ENCODE data around the gene IFIT3.
"Not testable (repeated sequence)": the region's sequence is repeated elsewhere in the genome, so short reads cannot be mapped to it uniquely, and the experiment has no call there.

The IFIT3 gene

DNA sequence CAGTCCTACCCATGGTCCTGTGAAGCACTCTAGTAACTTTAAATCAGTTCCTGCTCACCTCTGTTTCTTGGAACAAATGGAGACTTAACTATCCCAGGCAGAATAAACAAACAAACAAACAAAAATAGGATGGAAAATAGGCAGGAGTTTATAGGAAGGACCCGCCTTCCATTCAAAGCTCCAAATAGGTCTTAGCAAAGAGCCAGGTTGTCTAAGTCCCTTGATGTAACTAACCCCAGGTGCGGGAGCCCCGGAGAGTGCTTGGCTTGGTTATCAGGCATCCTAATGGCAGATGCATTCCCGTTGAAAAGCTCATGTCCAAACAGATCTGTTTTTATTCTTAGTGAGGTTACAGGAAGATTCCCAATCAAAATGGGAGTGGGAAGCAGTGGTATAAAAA lies 23.8 kb upstream of the IFIT3 start:
- DNase-seq (ENCODE audit: low spot score), result no peak

DNA sequence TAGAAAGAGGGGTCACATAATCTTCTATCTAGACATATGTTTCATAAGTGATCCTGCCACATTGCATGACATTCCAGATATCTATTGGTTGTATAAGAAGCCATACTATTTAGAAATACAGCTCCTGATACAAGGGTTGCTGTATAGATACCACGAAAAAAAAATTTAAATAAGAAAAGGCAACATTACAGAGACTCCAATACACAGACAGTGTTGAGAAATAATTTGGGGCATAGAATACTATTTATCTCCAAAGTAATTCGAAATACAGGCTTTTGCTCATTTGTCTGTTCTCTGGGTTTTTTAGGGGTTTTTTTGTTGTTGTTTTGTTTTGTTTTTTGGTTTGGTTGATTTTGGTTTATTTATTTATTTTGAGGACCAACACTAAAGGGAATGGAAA lies 23.4 kb upstream of the IFIT3 start:
- DNase-seq (ENCODE audit: low spot score), result no peak

DNA sequence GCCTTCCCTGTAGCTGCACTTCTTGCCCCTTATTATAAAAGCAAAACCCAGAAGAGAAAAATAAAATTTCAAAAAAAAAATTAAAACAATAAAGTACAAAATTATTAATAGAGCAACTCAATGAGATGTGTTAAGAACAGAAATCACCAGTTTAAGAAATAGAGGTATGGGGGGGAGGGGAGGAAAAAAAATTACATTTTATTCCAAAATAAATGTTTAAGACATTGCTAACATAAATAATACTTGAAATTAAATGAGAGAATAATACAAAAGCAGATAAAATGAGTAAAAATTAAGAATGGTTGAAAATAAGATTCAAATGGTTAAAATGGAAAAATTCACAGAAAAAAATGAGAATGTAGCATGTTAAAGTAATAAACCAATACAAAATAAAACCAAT lies 22.9 kb upstream of the IFIT3 start:
- DNase-seq (ENCODE audit: low spot score), result no peak

DNA sequence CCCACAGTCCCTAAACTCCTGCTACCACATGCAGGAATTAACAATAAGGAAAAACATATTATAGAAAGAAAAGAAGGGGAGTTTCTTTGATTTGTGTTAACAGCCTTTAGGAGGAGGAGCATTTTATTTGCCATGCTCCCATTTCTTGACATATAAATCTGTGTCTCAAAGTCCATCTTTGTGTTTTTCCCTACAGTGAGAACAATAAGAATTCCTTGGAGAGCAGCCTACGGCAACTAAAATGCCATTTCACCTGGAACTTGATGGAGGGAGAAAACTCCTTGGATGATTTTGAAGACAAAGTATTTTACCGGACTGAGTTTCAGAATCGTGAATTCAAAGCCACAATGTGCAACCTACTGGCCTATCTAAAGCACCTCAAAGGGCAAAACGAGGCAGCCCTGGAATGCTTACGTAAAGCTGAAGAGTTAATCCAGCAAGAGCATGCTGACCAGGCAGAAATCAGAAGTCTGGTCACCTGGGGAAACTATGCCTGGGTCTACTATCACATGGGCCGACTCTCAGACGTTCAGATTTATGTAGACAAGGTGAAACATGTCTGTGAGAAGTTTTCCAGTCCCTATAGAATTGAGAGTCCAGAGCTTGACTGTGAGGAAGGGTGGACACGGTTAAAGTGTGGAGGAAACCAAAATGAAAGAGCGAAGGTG lies 21.9 kb upstream of the IFIT3 start:
- no peak for DNase-seq (ENCODE audit: low spot score)

DNA sequence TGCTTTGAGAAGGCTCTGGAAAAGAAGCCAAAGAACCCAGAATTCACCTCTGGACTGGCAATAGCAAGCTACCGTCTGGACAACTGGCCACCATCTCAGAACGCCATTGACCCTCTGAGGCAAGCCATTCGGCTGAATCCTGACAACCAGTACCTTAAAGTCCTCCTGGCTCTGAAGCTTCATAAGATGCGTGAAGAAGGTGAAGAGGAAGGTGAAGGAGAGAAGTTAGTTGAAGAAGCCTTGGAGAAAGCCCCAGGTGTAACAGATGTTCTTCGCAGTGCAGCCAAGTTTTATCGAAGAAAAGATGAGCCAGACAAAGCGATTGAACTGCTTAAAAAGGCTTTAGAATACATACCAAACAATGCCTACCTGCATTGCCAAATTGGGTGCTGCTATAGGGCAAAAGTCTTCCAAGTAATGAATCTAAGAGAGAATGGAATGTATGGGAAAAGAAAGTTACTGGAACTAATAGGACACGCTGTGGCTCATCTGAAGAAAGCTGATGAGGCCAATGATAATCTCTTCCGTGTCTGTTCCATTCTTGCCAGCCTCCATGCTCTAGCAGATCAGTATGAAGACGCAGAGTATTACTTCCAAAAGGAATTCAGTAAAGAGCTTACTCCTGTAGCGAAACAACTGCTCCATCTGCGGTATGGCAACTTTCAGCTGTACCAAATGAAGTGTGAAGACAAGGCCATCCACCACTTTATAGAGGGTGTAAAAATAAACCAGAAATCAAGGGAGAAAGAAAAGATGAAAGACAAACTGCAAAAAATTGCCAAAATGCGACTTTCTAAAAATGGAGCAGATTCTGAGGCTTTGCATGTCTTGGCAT lies 21.1 kb upstream of the IFIT3 start:
- DNase-seq (ENCODE audit: low spot score), result no peak

DNA sequence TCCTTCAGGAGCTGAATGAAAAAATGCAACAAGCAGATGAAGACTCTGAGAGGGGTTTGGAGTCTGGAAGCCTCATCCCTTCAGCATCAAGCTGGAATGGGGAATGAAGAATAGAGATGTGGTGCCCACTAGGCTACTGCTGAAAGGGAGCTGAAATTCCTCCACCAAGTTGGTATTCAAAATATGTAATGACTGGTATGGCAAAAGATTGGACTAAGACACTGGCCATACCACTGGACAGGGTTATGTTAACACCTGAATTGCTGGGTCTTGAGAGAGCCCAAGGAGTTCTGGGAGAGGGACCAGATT lies 20.6 kb upstream of the IFIT3 start:
- DNase-seq (ENCODE audit: low spot score), result no peak

DNA sequence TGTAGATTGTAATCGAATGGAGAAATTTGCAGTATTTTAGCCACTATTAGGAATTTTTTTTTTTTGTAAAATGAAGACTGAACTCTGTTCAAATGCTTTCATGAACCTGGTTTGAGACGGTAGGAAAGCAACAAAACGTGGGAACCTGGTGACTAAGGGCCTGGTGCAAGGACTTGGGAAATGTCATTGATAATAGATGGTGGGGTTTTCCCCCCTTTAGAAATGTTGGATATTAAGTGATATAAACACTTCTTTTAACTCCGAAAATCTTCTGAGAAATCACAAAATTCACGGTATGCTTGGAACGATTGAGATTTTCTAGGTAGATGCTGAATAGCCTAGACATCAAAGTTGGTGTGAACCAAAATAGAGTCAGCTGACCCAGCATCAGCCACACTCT lies 19.5 kb upstream of the IFIT3 start:
- no peak for DNase-seq (ENCODE audit: low spot score)

DNA sequence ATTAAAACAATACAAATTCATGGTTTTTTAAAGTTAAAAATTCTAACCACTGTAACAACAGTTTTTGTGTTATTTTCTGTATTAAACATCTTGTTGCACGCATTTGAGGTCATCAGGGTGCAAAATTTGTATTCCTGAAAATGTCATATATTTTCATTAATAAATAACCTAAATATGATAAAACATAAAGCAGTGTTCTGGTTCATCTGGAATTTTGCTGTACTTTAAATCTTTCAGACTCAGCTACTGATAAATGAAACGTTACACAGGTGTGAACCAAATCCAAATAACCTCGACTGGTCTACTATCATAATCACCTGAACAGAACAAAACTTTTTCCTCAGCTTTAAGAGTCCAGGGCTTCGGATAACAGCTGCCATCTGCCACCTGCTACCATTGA lies 19.1 kb upstream of the IFIT3 start:
- DNase-seq (ENCODE audit: low spot score), result no peak

DNA sequence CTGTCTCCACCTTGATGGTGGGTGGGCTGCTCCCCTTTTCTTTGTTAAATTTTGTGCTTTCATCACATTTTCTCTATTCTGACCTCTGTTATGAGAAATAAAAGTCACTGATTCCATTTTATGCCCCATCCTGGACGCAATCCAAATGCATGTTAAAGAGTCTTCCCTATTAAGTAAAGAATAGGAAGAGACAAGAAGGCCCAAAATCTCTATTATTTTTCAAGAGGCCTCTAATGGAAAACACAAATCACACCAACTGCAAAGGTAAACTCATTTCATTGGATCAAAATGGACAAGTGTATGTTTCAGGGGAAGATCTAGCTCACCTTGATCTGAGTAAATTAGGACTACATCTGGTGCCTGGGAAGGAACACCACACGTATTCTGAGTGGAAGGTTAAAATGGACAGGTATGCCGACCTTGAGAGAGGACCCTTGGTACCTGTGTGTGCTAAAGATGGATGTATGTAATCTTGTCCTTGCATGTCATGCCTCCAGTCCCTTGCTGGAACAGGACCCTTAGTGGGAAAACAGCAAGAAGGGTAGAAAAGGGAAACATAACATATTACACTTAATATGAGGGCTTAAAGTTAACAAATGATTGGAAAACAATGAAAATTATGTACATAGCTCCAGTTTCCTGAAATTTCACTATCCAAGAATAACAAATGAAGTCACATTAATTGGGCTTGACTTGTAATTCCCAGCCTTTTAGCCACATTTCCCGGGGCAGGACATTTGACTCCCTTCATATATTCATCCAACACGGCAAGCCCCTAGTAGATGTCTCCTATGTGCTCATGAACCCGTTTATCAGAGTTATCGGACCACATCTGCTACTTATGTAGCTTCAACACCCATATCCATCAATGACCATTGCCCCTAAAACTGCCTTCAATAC lies 18.4 kb upstream of the IFIT3 start:
- DNase-seq (ENCODE audit: low spot score), result no peak

DNA sequence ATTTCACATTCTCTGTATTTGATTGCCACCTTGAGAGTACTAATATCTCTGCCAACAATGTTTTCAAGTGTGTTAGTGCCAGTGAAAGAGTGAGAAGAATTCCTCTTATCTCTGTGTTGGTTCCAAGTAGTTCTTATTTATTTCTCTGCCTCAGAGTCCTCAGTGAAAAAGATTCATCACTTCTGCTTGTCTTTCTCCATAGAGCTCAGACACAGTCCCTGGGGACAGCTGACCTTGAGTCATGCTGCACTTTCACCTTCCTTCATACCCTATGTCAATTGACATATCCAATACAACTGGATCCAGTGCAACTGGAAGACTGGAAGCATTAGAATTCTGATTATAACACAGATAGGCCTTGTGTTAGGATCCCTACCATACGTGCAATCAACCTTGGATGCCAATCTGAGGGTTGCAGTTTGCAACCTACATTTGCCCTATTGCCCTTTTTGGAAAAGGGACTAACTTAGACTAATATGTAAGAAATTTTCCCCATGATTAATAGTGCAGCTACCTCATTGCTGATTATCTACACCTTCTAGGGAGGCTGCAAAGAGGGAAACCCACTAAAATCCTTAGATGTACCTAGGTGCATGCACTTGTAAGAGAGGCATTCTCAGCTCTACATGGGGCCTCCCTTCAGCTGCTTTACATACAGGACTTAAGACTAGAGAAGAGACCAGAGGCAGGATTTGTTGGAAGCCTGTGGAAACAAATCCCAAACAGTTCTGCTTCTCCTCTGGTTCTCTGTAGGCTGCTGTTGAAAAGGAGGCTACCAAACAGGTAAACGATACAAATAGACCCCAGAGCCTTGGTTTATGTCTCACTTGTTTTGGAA lies 17.5 kb upstream of the IFIT3 start:
- no peak for DNase-seq (ENCODE audit: low spot score)

DNA sequence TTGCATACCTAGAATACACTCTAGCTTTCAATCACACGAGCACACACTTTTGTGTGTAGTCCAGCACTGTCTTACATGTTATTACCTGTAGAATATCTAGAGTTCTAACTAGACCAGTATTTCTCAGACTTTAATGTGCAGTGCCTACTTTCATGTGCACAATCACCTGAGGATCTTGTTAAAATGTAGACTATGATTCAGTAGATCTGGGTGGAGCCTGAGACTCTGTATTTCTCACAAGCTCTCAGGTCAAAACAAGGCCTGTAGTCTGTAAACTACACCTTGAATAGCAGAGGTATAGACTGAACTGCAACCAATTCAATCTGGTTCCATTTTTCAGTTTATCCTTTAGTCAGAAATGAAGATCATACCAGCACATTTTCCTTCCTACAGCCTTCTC lies 14.8 kb upstream of the IFIT3 start:
- no peak for DNase-seq (ENCODE audit: low spot score)

DNA sequence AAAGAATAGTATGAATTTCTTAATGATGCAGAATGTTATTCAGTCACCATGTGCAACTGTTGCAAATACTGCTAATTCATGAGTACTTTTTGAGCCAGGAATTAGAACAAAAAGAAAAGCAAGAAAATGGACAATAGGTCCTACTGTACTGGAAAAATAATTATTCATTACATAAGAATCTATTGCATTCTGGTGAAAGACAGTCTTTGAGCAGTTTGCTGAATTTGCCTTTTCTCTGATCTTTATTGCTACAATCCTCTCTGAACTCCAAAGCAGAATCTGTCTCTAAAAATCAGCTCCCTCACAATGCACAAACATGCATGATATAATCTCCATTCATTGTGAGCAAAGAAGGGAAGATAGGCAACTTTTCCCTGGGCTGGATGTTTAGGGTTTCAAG lies 13.1 kb upstream of the IFIT3 start:
- peak; percentile 96 for DNase-seq (ENCODE audit: low spot score)

DNA sequence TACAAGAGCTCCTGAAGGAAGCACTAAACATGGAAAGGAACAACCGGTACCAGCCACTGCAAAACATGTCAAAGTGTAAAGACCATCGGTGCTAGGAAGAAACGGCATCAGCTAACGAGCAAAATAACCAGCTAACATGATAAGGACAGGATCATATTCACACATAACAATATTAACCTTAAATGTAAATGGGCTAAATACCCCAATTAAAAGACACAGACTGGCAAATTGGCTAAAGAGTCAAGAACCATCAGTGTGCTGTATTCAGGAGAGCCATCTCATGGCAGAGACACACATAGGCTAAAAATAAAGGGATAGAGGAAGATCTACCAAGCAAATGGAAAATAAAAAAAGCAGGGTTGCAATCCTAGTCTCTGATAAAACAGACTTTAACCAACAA lies 9.8 kb upstream of the IFIT3 start:
- not testable (repeated sequence) for DNase-seq (ENCODE audit: low spot score)

DNA sequence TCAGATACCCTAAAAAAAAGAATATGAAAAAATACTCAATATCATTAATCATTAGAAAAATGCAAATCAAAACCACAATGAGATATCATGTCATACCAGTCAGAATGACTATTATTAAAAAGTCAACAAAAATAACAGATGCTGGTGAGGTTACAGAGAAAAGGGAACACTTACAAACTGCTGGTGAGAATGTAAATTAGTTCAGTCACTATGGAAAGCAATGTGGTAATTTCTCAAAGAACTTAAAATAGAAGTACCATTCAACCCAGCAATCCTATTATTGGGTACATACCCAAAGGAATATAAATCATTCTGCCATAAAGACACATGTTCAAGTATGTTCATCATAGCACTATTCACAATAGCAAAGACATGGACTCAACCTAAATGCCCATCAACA lies 2.7 kb upstream of the IFIT3 start:
- not testable (repeated sequence) for DNase-seq (ENCODE audit: low spot score)

DNA sequence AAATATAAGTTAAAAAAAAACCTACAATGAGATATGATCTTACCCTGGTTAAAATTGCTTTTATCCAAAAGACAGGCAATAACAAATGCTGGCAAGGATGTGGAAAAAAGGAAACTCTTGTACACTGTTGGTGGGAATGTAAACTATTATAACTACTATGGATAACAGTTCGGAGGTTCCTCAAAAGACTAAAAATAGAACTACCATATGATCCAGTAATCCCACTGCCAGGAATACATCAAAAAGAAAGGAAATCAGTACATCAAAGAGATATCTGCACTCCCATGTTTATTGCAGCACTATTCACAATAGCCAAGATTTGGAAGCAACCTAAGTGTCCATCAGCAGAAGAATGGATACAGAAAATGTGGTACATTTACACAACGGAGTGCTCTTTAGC lies 1.9 kb upstream of the IFIT3 start:
- DNase-seq (ENCODE audit: low spot score), result not testable (repeated sequence)

DNA sequence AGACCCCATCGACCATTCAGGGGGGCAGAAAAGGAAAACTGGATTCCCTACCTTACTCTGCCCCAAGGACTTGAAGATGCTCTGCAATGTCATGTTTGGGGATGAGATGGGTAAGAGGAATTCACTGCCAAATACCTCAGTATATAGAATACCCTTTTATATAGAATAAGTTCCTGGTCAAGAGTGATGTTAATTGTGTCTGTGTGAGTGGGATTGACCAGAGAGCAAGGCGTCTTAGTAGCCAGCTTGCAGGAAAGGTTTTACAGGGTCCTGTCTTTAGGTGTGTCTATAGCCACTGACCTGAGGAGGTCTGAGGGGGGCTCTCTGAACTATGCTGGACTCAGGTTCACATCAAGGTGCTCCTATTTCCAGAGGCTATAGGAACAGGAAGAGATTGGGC lies 1.4 kb downstream of the IFIT3 start:
- DNase-seq (ENCODE audit: low spot score), result no peak

DNA sequence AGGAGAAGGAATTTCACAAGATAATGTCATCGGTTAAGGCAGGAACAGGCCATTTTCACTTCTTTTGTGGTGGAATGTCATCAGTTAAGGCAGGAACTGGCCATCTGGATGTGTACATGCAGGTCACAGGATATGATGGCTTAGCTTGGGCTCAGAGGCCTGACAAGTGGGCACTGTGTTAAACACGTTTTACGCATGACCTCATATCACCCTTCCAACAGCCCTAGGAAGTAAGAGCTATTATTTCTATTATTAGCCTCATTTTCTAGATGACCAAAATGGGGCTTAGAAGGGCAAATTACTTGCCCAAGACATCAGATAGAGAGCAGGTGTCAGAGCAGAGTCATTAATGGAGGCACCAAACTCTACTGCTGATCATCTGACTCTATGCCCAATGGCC lies 2.2 kb downstream of the IFIT3 start:
- not testable (repeated sequence) for DNase-seq (ENCODE audit: low spot score)

DNA sequence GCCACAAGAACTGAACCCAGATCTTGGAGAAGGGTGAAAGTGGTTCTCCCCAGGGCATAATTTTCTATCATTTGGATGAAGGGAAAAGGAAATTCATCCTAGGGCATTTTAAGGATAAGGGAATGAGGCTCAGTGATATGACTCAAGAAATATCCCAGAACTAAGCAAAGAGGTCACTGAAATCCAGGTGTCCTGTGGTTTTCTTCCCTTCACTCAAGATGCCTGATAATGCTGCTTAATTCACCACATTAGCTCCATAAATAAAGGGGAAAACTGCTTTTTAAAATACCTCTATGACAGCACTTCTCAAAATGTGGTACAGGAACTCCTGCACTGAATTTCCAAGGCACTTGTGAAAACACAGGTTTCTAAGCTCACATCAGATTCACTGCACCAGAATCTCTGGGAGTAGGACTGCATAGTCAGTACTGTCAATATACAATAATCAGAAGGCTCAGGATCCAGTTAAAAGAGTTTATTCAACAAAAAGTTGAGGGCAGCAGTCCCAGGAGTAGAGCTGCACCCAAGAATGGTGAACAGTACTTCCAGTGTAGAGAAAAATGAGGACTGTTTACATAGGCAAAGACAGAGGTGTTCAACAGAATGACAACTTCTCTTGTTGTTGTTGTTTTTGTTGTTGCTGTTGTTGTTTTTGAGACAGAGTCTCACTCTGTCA lies 2.9 kb downstream of the IFIT3 start:
- DNase-seq (ENCODE audit: low spot score), result no peak

DNA sequence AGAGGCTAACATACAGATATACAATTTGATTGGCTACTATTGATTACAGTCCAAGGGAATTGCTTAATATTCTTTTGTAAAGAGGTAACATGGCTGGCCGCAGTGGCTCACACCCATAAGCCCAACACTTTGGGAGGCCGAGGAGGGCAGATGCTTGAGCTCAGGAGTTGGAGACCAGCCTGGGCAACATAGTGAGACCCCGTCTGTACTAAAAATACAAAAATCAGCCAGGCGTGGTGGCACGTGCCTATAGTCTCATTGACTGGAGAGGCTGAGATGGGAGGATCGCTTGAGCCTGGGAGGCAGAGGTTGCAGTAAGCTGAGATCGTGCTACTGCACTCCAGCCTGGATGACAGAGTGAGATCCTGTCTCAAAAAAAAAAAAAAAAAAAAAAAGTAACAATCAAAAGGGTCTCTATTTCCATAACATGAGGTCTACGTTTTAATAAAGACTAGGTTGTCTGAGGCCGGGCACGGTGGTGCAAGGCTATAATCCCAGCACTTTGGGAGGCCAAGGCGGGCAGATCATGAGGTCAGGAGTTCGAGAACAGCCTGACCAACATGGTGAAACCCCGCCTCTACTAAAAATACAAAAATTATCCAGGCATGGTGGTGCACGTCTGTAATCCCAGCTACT lies 3.8 kb downstream of the IFIT3 start:
- not testable (repeated sequence) for DNase-seq (ENCODE audit: low spot score)

DNA sequence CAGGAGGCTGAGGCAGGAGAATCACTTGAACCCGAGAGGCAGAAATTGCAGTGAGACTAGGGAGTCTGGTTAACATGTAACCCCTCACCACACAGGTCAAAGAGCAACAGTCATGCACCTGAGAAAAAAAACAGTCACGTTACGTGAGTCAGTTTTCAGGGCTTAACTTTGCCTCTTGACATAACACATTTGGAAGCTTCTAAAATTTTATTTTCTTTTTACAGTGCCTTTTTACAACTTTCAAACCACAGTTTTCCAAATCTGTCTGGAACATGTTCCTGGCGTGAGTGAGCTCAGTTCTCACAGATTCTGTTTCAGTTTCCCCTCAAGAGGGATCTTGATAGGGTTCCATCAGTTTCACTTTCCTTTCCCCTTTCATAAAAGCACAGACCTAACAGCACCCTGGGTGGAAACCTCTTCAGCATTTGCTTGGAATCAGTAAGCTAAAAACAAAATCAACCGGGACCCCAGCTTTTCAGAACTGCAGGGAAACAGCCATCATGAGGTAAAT lies 4.4 kb downstream of the IFIT3 start:
- DNase-seq (ENCODE audit: low spot score), result peak; percentile 69

DNA sequence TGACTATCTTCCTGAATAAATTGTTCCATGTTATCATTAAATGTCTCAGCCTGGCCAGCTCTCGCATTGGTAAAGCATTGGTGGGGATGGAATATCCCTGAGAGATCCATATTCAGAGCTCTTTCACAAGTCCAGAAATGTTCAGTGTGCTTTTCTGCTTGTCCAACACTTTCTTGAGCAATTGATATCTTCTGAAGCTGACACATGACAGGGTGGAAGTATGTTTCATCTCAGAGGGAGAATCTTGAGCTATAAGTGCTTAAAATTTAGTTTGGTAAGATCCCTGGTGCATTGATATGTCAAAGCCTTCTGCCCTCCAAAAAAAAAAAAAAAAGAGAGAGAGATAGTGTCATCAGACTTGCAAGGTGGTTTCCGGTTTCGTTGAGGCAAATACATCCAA lies 7.4 kb downstream of the IFIT3 start:
- DNase-seq (ENCODE audit: low spot score), result no peak
